B cell (primary cell): Measurements from ENCODE around the gene MAP4K1.
"Not testable (repeated sequence)": the region's sequence is repeated elsewhere in the genome, so short reads cannot be mapped to it uniquely, and the experiment has no call there.

Source experiments
- EZH2 ChIP-seq: IDR thresholded peaks from 2 replicates; pipeline ENCODE4 v1.6.1; 2012; ENCODE audit warnings: borderline replicate concordance, low read depth, mild to moderate bottlenecking, moderate library complexity, low read length; ENCODE audit not compliant: insufficient read depth, poor library complexity, severe bottlenecking
- TF ChIP-seq, protein P1 (sequence below): fragments of 200-600 bp; IDR thresholded peaks from one replicate; pipeline ENCODE4 v1.8.0; 2022; ENCODE audit warnings: antibody characterized with exemption, mild to moderate bottlenecking

DNA sequence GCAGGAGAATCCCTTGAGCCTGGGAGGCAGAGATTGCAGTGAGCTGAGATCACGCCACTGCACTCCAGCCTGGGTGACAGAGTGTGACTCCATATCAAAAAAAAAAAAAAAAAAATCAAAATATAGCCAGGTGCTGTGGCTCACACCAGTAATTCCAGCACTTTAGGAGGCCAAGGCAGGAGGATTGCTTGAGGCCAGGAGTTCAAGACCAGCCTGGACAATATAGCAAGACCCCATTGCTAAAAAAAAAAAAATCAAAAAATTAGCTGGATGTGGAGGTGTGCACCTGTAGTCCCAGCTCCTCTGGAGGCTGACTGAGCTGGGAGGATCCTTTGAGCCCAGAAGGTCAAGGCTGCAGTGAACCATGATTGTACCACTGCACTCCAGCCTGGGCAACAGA lies 64.5 kb downstream of the MAP4K1 start:
- TF ChIP-seq, protein P1, sequence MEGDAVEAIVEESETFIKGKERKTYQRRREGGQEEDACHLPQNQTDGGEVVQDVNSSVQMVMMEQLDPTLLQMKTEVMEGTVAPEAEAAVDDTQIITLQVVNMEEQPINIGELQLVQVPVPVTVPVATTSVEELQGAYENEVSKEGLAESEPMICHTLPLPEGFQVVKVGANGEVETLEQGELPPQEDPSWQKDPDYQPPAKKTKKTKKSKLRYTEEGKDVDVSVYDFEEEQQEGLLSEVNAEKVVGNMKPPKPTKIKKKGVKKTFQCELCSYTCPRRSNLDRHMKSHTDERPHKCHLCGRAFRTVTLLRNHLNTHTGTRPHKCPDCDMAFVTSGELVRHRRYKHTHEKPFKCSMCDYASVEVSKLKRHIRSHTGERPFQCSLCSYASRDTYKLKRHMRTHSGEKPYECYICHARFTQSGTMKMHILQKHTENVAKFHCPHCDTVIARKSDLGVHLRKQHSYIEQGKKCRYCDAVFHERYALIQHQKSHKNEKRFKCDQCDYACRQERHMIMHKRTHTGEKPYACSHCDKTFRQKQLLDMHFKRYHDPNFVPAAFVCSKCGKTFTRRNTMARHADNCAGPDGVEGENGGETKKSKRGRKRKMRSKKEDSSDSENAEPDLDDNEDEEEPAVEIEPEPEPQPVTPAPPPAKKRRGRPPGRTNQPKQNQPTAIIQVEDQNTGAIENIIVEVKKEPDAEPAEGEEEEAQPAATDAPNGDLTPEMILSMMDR: not testable (repeated sequence)
- not testable (repeated sequence) for TF ChIP-seq EZH2
